ENCODE measurements around the gene RNF212. TPM values are rescaled to one million over a fixed set of nuclear protein-coding genes. Genes with fewer than 3 reads are reported as not detected.

Gene RNF212
- total and polyA plus RNA-seq, 2 of the 13 experiments (the other 11 are each of a cell fraction or from before 2014, with no cell fraction given), result not detected

GRCh38 chr4:1057403-1057745 is 56.0 kb downstream of the RNF212 start (continued):
- TF ChIP-seq ZBTB40 (IDR thresholded peaks at IDR 0.05), result peak; percentile 76
- peak; percentile 99 for TF ChIP-seq ZBTB40 (CRISPR knock-in tag; IDR thresholded peaks at IDR 0.05)
- no peak for TF ChIP-seq MED1 (CRISPR knock-in tag; IDR thresholded peaks at IDR 0.05)
- no peak for TF ChIP-seq ZNF256 (CRISPR knock-in tag; conservative IDR thresholded peaks at IDR 0.05)
- TF ChIP-seq ZBTB38 (CRISPR knock-in tag; IDR thresholded peaks at IDR 0.05), result no peak
- TF ChIP-seq CAMTA2 (CRISPR knock-in tag; IDR thresholded peaks at IDR 0.05; ENCODE audit: borderline replicate concordance), result no peak
- TF ChIP-seq IKZF1 (IDR thresholded peaks at IDR 0.05), result no peak
- no peak for TF ChIP-seq HHEX (CRISPR knock-in tag; IDR thresholded peaks at IDR 0.05)
- no peak for TF ChIP-seq PRDM15 (CRISPR knock-in tag; IDR thresholded peaks at IDR 0.05)
- peak; percentile 36 for TF ChIP-seq CTCF (CRISPR knock-in tag; IDR thresholded peaks at IDR 0.05)
- no peak for TF ChIP-seq TARDBP (CRISPR knock-in tag; IDR thresholded peaks at IDR 0.05)
- TF ChIP-seq SKIL (CRISPR knock-in tag; IDR thresholded peaks at IDR 0.05; ENCODE audit: borderline replicate concordance), result no peak
- TF ChIP-seq PHB2 (IDR thresholded peaks at IDR 0.05; ENCODE audit: partially characterized antibody), result no peak

All from HepG2 (cell line).